Measurements from ENCODE around the gene SMIM44. TPM values are rescaled to one million over a fixed set of nuclear protein-coding genes. Genes with fewer than 3 reads are reported as not detected.

The SMIM44 gene
- total and polyA plus RNA-seq, 2 donors (not counting 1 experiment from before 2014, with no cell fraction given), result not detected

- Histone ChIP-seq H3K9ac (ENCODE audit: low read length) (peak overlapping the region; percentile 81), H3K4me2 (replicated peaks; ENCODE audit: low read depth, low read length, poor library complexity, severe bottlenecking) (peak overlapping the region; percentile 90), H4K20me1 (ENCODE audit: control insufficient read depth, insufficient read depth, low read length, poor library complexity, severe bottlenecking) (no peaks in the 10 kb centered on the region), H3K4me1 (ENCODE audit: control insufficient read depth in 2 of 2, insufficient read depth in 2 of 2, low read length in 2 of 2) (peaks cover 9 to 15% of the 10 kb centered on the region in 2 donors), H2AFZ (ENCODE audit: insufficient read depth, low read depth, low read length, poor library complexity, severe bottlenecking) (peak overlapping the region; percentile 94), H3K9me3 (ENCODE audit: control extremely low read depth in 1 of 3, control insufficient read depth in 2 of 3, insufficient read depth in 1 of 3, low read length in 2 of 3) (peaks cover 0 to 6% (median 0%) of the 10 kb centered on the region in 3 donors), H3K79me2 (ENCODE audit: control insufficient read depth, insufficient read depth, low read length) (peaks cover 14% of the 10 kb centered on the region), H3K36me3 (replicated peaks in 1 of 2; ENCODE audit: control extremely low read depth in 1 of 2, control insufficient read depth in 1 of 2, extremely low read depth in 1 of 2, insufficient read depth in 2 of 2, low read length in 1 of 2) (no peaks in the 10 kb centered on the region), H3K27ac (ENCODE audit: low read length in 2 of 2) (peak overlapping the region; percentile 87 to 96), H3K27me3 (replicated peaks in 1 of 4; ENCODE audit: control extremely low read depth in 1 of 4, control insufficient read depth in 3 of 4, insufficient read depth in 4 of 4, low read length in 3 of 4) (no peaks in the 10 kb centered on the region), H3K4me3 (ENCODE audit: control extremely low read depth in 1 of 5, extremely low read depth in 1 of 5, insufficient read depth in 1 of 5, low read depth in 2 of 5, low read length in 4 of 5) (peak overlapping the region; percentile 55 to 89 (median 78))
- TF ChIP-seq EZH2 (IDR thresholded peaks at IDR 0.05; ENCODE audit: borderline replicate concordance, insufficient read depth, low read depth, low read length, poor library complexity, severe bottlenecking), result no peak
- no peak for TF ChIP-seq CTCF (IDR thresholded peaks at IDR 0.05)
- intact Hi-C loops (cut with micrococcal nuclease), result loop anchor here (1.0 to 5.0 kb wide), 4 partner anchors 65 to 1022 kb away; partner anchors contain the start of genes DOHH and UBXN6
- 3% methylated on average over 66 of the region's 67 CpGs for WGBS (ENCODE audit: insufficient coverage)
- ChIA-PET CTCF (interaction anchor here (0.6 to 1.4 kb wide), 4 partner anchors 14 to 66 kb away, joined by 3 to 6 read pairs (median 3); partner anchors contain the start of gene DOHH), POLR2A (interaction anchor here (0.6 to 0.8 kb wide), 3 partner anchors 63 to 454 kb away, joined by 3 to 7 read pairs (median 4); no protein-coding TSS in a partner anchor)
- no peaks in the 10 kb centered on the region for H3K9me3 Mint-ChIP-seq (ENCODE audit: insufficient read depth)
- peak; percentile 99 for DNase-seq
- no peaks in the 10 kb centered on the region for H3K27me3 Mint-ChIP-seq
- H3K4me1 Mint-ChIP-seq, result peaks cover 13% of the 10 kb centered on the region
- peak overlapping the region; percentile 99 for H3K27ac Mint-ChIP-seq
- H3K4me3 Mint-ChIP-seq, result peak overlapping the region; percentile 100
- peak; percentile 92 for ATAC-seq (ENCODE audit: low read depth)
These were observed 48.3 kb downstream of the SMIM44 start for GRCh38 chr19:3434630-3435553.

All from B cell (primary cell).